CD14-positive monocyte (primary cell): ENCODE results near the gene ASCL2. TPM values are rescaled to one million over a fixed set of nuclear protein-coding genes. Genes with fewer than 3 reads are reported as not detected.

Experiments used
- DNase-seq, 3 donors: peaks; one replicate each; pipeline ENCODE4 v3.0.0-alpha.2; 2011 to 2022
- H2AFZ ChIP-seq: 2 replicates; pipeline ENCODE4 v1.6.0; 2012; ENCODE audit warnings: mild to moderate bottlenecking, low read depth, low read length, inconsistent platforms; ENCODE audit not compliant: insufficient read depth, poor library complexity, severe bottlenecking
- H3K27ac ChIP-seq, 2 donors: 1 replicate in 1 of 2; 2 replicates in 1 of 2; pipeline ENCODE4 v1.5.1; 2012 to 2013; ENCODE audit warnings: low read length in 2 of 2, control low read depth in 1 of 2, inconsistent platforms in 1 of 2, low read depth in 1 of 2, mild to moderate bottlenecking in 1 of 2
- H3K27me3 ChIP-seq, 2 donors: one replicate each; pipeline versions ENCODE4 v1.6.0 to v1.6.1; 2011 to 2013; ENCODE audit warnings: low read length in 2 of 2; ENCODE audit not compliant: control insufficient read depth in 2 of 2, insufficient read depth in 2 of 2
- H3K36me3 ChIP-seq, 2 donors: replicated peaks in 1 of 2; 1 replicate in 1 of 2; 2 replicates in 1 of 2; pipeline versions ENCODE4 v1.5.1 to v1.6.1; 2012 to 2013; ENCODE audit warnings: low read length in 2 of 2, control low read depth in 1 of 2, inconsistent platforms in 1 of 2, mild to moderate bottlenecking in 1 of 2; ENCODE audit not compliant: insufficient read depth in 2 of 2, control insufficient read depth in 1 of 2
- H3K4me1 ChIP-seq, 2 donors: 1 replicate in 1 of 2; 2 replicates in 1 of 2; pipeline versions ENCODE4 v1.5.1 to v1.6.1; 2012 to 2013; ENCODE audit warnings: low read length in 2 of 2, control low read depth in 1 of 2, inconsistent platforms in 1 of 2, mild to moderate bottlenecking in 1 of 2, moderate library complexity in 1 of 2; ENCODE audit not compliant: insufficient read depth in 2 of 2, control insufficient read depth in 1 of 2
- H3K4me2 ChIP-seq: replicated peaks from 2 replicates; pipeline ENCODE3; 2012; ENCODE audit warnings: low read length, moderate library complexity, mild to moderate bottlenecking; ENCODE audit not compliant: poor library complexity, severe bottlenecking; ENCODE audit errors: extremely low read depth
- H3K4me3 ChIP-seq, 3 experiments: fragments of 200-600 bp in 1 of 3; sonication (generic) in 1 of 3; replicated peaks in 1 of 3; 1 replicate in 2 of 3; 2 replicates in 1 of 3; pipeline ENCODE4 v1.5.1; 2011 to 2013; ENCODE audit warnings: low read length in 3 of 3, mild to moderate bottlenecking in 3 of 3, control low read depth in 2 of 3, low read depth in 2 of 3, inconsistent platforms in 1 of 3, moderate library complexity in 1 of 3
- H3K79me2 ChIP-seq: 2 replicates; pipeline ENCODE4 v1.6.0; 2012; ENCODE audit warnings: mild to moderate bottlenecking, control low read depth, inconsistent platforms, low read length, moderate library complexity; ENCODE audit not compliant: insufficient read depth
- H3K9ac ChIP-seq: 2 replicates; pipeline ENCODE4 v1.6.0; 2017; ENCODE audit warnings: low read length, mild to moderate bottlenecking; ENCODE audit not compliant: insufficient read depth, poor library complexity, severe bottlenecking
- H3K9me3 ChIP-seq, 2 donors: replicated peaks in 1 of 2; 1 replicate in 1 of 2; 2 replicates in 1 of 2; pipeline versions ENCODE4 v1.5.1 to v1.6.1; 2012 to 2013; ENCODE audit warnings: low read length in 2 of 2, control low read depth in 1 of 2; ENCODE audit not compliant: control insufficient read depth in 1 of 2, insufficient read depth in 1 of 2
- H4K20me1 ChIP-seq: 2 replicates; pipeline ENCODE4 v1.6.0; 2012; ENCODE audit warnings: mild to moderate bottlenecking, low read length, control low read depth, moderate library complexity; ENCODE audit not compliant: insufficient read depth
- H3K27ac Mint-ChIP-seq, 7 donors: one replicate each; pipeline ENCODE4 v1.8.0; 2020; ENCODE audit warnings: mild to moderate bottlenecking in 7 of 7, mixed read lengths in 7 of 7, moderate library complexity in 6 of 7, inconsistent platforms in 2 of 7
- H3K27me3 Mint-ChIP-seq, 3 donors: one replicate each; pipeline ENCODE4 v1.8.0; 2021 to 2022; ENCODE audit warnings: low read depth in 3 of 3, mild to moderate bottlenecking in 3 of 3, mixed read lengths in 3 of 3, moderate library complexity in 3 of 3, inconsistent platforms in 1 of 3
- H3K36me3 Mint-ChIP-seq, 2 donors: one replicate each; pipeline ENCODE4 v1.8.0; 2020; ENCODE audit warnings: mixed read lengths in 2 of 2, inconsistent platforms in 1 of 2, mild to moderate bottlenecking in 1 of 2
- H3K4me1 Mint-ChIP-seq: one replicate; pipeline ENCODE4 v1.8.0; 2020; ENCODE audit warnings: mild to moderate bottlenecking, mixed read lengths
- H3K4me3 Mint-ChIP-seq, 2 donors: one replicate each; pipeline ENCODE4 v1.8.0; 2020; ENCODE audit warnings: mild to moderate bottlenecking in 2 of 2, mixed read lengths in 2 of 2, moderate library complexity in 1 of 2
- H3K9me3 Mint-ChIP-seq, 7 donors: one replicate each; pipeline ENCODE4 v1.8.0; 2020 to 2022; ENCODE audit warnings: mixed read lengths in 7 of 7, mild to moderate bottlenecking in 6 of 7, moderate library complexity in 6 of 7, inconsistent platforms in 2 of 7
- CTCF ChIP-seq: fragments of 200-600 bp; IDR thresholded peaks from one replicate; pipeline ENCODE4 v1.8.0; 2022; ENCODE audit warnings: antibody characterized with exemption, mild to moderate bottlenecking
- WGBS: methylation state at CpG from one replicate; pipeline ENCODE4 v1.1.5; 2013; ENCODE audit warnings: missing lambda C conversion rate; ENCODE audit not compliant: insufficient coverage; 5-methylcytosine and 5-hydroxymethylcytosine counted together
- intact Hi-C, 2 donors: fragments of 100-400 bp; cut with micrococcal nuclease; formaldehyde crosslinking; loops; one replicate each; pipeline versions ENCODE4 v1.15.0 to v1.15.1; 2023
- polyA plus RNA-seq, 3 donors: library from polyadenylated mRNA; depleted of rRNA in 1 of 3; unstranded in 2 of 3; stranded (reverse) in 1 of 3; fragments of 300-500 nt in 2 of 3; fragments of >200 nt in 1 of 3; fragmentation: Illumina TruSeq in 2 of 3; gene quantifications; 1 replicate in 2 of 3; 2 replicates in 1 of 3; pipeline ENCODE4 v1.2.3, GENCODE V29; 2012 to 2021

Gene ASCL2
- polyA plus RNA-seq, 3 donors: 5.7 to 11.4 (median 8.3) TPM

- peaks cover 5 to 12% (median 7%) of the 10 kb centered on the region in 3 donors for H3K27me3 Mint-ChIP-seq
- H3K4me1 Mint-ChIP-seq: no peaks in the 10 kb centered on the region
- peak overlapping the region in 1 of 7 donors; percentile 23 for H3K27ac Mint-ChIP-seq
- H3K4me3 ChIP-seq: no peak overlapping the region
- no peak overlapping the region for H2AFZ ChIP-seq
- no peaks in the 10 kb centered on the region for H4K20me1 ChIP-seq
- H3K4me1 ChIP-seq: no peaks in the 10 kb centered on the region
- H3K79me2 ChIP-seq: no peaks in the 10 kb centered on the region
- H3K27me3 ChIP-seq: peaks cover 0 to under 1% of the 10 kb centered on the region in 2 donors
- no peak for TF ChIP-seq CTCF
- H3K9me3 ChIP-seq: no peaks in the 10 kb centered on the region
- H3K9ac ChIP-seq: no peak overlapping the region
- WGBS: 96% methylated on average over 5 of the region's 8 CpGs
- H3K27ac ChIP-seq: no peak overlapping the region
- no peak overlapping the region for H3K4me2 ChIP-seq
- no peak overlapping the region for H3K4me3 Mint-ChIP-seq
- H3K9me3 Mint-ChIP-seq: peaks cover 0 to 15% (median 6%) of the 10 kb centered on the region in 7 donors
- DNase-seq: no peak
- intact Hi-C loops: no loop called here
- no peaks in the 10 kb centered on the region for H3K36me3 ChIP-seq
- H3K36me3 Mint-ChIP-seq: no peaks in the 10 kb centered on the region
These were observed 19.9 kb downstream of the ASCL2 start for GRCh38 chr11:2250485-2250884.

- H3K4me3 Mint-ChIP-seq: no peak overlapping the region
- Histone ChIP-seq H3K9me3 (no peaks in the 10 kb centered on the region), H3K4me2 (no peak overlapping the region), H3K9ac (no peak overlapping the region), H3K79me2 (no peaks in the 10 kb centered on the region), H4K20me1 (no peaks in the 10 kb centered on the region), H3K4me1 (no peaks in the 10 kb centered on the region), H3K36me3 (no peaks in the 10 kb centered on the region), H2AFZ (no peak overlapping the region), H3K27me3 (peaks cover 0 to 2% of the 10 kb centered on the region in 2 donors), H3K27ac (no peak overlapping the region), H3K4me3 (no peak overlapping the region)
- intact Hi-C loops: no loop called here
- no peaks in the 10 kb centered on the region for H3K36me3 Mint-ChIP-seq
- WGBS: 93% methylated on average over 3 of the region's 9 CpGs
- no peak for TF ChIP-seq CTCF
- DNase-seq: no peak
- no peaks in the 10 kb centered on the region for H3K4me1 Mint-ChIP-seq
- H3K27me3 Mint-ChIP-seq: peaks cover 5 to 12% (median 9%) of the 10 kb centered on the region in 3 donors
- H3K27ac Mint-ChIP-seq: no peak overlapping the region
- H3K9me3 Mint-ChIP-seq: peaks cover 0 to 15% (median 6%) of the 10 kb centered on the region in 7 donors
These were observed 20.3 kb downstream of the ASCL2 start for GRCh38 chr11:2250041-2250440.
